HG03442 (cell line): ENCODE measurements around the gene MYL12A.

Experiments used
- ATAC-seq: cut with Tn5 transposase; IDR thresholded peaks from one replicate; pipeline ENCODE4 v1.9.1; 2021; ENCODE audit warnings: mild to moderate bottlenecking, moderate library complexity; ENCODE audit not compliant: unreplicated experiment

Gene MYL12A

GRCh38 chr18:3224223-3224622 lies 23.4 kb upstream of the MYL12A start:
- no peak for ATAC-seq

DNA sequence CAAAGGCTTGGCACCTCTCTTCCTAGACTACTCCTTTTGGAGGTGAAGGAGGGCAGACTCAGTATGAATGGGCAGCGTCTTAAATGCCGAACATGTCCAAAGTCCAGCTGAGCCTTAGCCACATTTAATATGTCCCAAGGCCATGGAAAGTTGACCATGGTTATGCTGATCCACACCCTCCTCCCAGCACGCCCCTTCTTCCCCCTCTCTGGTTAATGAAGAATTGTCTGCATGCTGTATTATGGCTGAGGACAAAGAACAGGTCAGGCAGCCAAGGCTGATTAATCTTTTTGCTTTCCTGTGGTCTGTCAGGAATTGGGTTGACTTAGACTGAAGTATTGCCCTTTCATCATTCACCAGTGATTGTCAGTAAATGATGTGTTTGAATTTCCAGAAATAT lies 22.0 kb upstream of the MYL12A start:
- no peak for ATAC-seq

- no peak for ATAC-seq
These were observed 21.6 kb upstream of the MYL12A start for GRCh38 chr18:3226048-3226447.

DNA sequence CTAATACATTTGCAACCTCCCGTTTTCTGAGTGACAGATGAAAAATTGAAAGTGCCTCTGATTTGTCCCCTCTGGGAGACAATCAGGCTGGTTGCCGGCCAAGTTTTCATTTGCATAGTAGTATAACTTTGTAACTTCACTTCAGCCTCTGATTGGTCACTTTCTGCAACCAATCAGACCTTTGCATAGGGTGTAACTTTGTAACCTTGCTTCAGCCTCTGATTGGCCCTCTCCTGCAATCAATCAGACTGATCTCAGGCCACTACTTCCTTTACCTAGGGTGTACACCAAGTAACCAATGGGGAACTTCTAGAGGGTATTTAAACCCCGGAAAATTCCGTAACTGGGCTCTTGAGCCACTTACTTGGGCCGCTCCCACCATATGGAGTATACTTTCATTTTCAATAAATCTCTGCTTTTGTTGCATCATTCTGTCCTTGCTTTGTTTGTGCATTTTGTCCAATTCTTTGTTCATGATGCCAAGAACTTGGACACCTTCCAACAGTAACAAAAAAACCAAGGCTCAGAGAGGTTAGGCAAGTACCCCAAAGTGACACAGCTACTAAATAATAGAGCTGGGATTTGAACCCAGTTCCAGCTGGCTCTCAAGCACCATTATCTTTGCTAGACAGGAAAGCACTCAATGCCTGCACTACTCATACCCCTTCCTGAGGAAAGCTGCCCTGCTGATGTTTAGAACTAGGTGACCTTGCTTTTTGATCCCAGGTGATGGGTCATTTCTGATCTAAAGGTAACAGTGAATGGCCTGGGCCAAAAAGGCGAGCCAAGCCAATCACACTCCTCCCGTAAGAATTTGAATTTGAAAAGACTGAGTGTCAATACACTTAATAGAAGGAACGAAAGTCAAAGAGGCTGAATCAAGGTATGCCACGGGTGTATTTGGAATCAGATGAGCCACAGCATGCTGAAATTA lies 16.9 kb upstream of the MYL12A start:
- ATAC-seq = no peak

GRCh38 chr18:3233004-3233403 lies 14.6 kb upstream of the MYL12A start:
- ATAC-seq = no peak

DNA sequence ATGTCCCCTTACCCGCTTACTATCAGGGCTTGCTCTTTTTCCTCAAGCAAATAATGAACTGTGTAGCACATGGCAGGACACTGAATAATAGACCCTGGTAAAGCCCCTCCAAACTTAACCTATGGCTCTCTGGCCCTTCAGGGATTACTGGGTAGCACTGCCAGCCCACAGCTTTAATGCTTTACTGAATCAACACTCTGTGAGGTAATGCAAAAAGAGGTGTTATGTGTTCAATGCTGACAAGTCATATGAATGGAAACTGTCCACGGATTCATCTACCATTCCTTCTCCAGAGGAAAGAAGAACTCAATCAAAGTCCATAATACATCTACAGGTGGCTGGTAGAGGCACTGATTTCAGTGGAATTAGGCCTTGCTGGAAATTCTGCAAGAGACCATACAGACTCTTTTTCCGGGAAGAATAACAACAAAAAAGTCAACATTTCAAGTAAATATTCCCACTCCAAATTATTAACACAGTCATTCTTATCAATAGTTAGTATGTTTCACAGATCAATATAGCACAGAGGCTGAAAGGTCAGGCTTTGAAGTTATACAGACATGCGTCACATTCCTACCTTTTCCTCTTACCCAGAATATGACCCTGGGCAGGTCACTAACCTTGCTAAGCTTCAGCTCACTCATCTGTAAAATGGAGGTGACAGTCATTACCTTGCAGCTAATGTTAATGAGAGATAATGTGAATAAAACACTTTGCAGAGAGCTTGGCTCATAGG lies 14.0 kb upstream of the MYL12A start:
- ATAC-seq = no peak

GRCh38 chr18:3234457-3234856 lies 13.1 kb upstream of the MYL12A start:
- ATAC-seq = no peak

DNA sequence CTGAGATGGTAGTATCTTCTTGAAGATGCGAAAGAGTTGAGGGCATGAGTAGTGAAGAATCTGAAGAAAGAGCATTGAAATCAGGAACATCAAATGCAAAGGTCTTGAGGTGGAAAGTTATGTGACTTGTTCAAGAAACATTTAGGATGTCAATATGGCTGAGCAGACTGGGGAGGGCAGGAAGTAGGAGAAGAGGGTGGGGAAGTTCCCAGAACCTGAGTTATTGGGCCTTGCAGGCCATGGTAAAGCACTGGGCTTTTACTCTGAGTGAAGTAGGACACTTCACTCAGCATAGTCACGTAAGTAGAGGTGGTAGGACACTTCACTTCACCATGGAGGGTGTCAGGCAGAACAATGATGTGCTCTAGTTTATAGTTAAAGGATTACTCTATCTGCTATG lies 11.8 kb upstream of the MYL12A start:
- ATAC-seq = no peak

DNA sequence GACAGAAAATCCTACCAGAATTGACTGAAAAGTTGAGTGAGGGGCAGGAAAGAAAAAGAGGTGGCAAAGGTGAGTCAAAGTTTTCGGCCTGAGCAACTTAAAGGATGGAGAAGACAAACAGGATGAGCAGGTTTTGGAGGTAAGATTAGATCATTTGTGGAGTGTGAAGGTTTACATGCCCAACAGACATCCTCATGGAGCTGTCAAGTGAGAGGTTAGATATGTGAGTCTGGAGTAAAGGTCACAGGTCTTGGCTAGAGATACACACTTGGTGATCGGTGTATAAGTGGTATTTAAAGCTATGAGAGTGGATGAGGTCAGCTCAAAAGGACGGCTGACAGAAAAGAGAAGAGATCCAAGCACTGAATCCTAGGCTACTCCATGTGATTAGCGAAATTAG lies 11.1 kb upstream of the MYL12A start:
- ATAC-seq = no peak

DNA sequence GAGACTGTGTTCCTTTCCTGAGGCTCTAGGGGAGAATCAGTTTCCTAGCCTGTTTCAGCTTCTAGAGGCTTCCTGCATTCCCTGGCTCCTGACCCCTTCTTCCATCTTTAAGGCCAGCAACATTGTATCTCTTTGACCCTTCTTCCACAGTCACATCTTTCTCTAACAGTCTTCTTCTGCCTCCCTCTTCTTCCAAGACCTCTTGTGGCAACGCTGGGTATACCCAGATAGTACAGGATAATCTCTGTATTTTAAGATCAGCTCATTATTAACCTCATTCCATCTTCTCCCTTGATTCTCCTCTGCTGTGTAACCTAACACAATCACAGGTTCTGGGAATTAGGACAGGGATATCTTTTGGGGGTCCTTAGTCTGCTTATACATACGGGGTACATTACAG lies 8.9 kb upstream of the MYL12A start:
- no peak for ATAC-seq

DNA sequence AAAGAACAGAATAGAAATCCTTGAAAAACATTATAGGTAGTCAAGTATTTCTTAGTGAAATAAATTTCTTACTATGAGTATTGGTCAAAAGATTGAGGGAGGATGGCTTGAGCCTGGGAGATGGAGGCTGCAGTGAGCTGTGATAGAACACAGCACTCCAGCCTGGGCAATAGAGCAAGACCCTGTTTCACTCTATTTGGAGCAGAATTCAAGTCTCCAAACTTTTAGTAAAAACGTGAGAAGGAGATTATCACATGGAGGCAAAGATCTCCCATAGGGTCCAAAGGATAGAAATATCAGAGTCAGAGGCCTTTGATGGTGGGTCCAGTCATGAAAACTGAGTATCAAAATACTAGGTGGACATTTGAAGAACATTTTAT lies 2.4 kb upstream of the MYL12A start:
- ATAC-seq = no peak

GRCh38 chr18:3245853-3246634 lies 1.6 kb upstream of the MYL12A start:
- ATAC-seq = peak; percentile 47

GRCh38 chr18:3246635-3247239 lies 864 bp upstream of the MYL12A start:
- ATAC-seq = no peak

DNA sequence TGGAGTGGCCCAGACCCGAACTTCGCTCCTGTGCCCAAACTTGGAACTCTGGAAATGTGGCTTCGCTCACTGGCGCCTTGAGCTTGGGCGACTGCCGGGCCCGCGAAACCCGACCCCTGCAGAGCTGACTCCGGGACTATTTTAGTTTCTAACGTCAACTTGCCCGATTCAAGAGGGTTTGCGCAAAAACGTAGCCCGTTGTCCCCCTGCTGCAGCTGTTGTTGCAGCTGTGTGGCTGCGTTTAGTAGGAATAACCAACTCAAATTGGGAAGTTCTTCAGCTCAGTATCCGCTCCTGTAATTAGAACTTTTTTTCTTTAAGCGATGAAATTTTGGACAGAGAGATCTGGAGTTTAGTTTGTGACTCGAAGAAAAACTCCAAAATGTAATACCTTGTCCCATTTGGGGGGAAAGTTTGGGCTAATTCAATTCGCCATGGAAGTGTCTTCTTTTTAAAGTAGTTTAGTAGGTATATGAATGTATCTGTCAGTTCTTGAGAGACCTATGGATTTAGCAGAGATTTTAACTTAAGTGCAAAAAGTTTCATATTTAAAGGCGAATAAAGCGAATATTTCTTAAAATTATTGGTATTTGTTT lies 559 bp downstream of the MYL12A start:
- no peak for ATAC-seq

DNA sequence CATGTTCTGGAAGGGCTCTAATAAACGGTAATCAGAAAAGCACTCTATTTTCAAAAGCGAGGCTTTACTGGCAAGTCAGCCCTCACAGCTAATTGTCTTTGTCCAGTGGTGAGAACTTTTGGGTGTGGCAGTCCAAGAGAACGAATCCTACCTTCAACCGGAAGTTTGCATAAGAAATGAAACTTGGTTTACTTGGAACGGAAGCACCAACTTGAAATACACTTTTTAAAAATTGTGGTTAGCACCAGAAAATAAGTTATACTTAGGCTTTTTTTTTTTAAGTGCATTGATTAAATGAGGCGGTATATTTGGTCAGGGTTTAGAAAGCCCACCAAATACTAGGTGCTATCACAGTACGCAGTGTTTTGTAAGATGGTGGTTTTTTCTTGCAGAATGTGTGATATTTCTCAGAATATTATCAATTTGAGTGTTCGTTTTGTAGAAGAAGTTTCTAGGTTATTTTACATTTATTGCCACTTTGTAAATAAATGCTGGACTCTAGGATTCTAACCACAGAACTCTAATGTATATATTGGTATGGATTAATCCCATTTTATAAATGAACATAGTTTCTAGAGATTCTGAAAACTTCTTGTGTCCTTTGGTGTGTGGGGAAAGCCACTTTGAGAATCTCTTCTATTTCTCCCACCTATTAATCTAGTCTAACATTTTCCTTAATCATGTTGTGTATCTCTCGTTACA lies 1.2 kb downstream of the MYL12A start:
- no peak for ATAC-seq

GRCh38 chr18:3250237-3251107 lies 2.9 kb downstream of the MYL12A start:
- no peak for ATAC-seq

DNA sequence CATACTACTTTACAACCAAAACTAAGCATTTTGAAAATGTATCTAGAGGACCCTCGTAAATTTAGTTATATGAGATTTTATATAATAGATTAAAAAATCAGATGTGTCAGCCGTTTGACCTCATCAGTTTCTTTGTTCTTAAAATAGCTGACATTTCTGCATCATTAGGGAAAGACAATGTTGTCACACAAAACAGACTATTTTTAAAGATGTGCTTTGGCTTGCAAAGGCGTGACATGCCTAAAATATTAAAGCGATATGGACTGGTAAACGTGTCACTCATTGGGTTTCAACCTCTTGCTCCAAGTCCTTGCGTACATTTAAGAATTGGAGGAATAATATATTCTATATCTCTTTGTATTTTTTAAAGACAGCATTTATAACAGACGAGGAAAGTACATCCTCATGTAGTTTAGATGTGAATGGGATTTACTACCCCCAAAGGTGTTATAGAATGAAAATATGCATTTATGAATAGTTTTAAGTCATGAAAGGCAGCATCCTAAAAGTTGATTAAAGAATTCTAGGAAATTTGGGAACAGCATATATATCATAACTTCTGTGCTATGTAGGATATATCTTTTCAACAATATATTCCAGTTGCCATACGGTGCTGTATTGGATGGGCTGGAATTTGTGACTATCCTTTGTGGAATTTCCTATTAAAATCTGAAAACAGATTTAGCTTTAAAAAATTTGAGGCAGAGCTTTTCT lies 3.8 kb downstream of the MYL12A start:
- ATAC-seq = no peak

DNA sequence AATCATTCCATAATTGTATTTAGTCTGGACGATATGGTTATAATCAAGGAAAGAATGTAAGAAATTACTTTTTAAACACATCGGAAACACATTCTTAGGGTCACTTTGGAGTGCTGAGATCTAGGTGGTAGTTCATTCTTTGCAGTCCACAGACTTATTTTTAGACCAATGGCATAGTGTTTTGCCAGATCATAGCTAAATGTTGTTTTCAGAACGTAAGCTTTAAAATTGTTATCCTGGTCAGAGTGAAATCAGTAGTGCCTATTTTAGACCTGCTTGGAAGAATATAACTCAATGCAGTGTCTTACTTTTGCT lies 4.3 kb downstream of the MYL12A start:
- ATAC-seq = no peak

DNA sequence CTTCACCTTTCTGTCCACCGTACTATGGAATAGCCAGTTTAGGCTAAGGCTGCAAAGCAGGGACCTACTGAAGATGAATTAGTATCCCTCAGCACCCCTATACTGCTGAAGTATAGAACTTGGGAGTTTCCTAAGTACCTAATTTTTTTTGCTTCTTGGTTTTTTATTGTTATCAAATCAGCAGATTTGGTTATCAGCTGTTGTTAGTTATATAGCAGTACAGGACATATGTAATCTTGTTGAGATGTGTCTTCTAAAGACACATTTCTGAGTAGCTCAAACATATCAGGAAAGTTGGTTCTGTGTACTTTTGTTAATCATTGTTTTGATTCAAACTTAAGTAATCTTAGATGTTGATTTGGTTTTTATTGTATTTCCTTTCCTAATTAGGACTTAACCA lies 5.2 kb downstream of the MYL12A start:
- ATAC-seq = no peak
